ENCODE results near the gene NUDT3.
A peak's percentile ranks its signal among the peaks of the same experiment; 100 is the strongest.
"Not testable (repeated sequence)": the region's sequence is repeated elsewhere in the genome, so short reads cannot be mapped to it uniquely, and the experiment has no call there.

Gene NUDT3

DNA sequence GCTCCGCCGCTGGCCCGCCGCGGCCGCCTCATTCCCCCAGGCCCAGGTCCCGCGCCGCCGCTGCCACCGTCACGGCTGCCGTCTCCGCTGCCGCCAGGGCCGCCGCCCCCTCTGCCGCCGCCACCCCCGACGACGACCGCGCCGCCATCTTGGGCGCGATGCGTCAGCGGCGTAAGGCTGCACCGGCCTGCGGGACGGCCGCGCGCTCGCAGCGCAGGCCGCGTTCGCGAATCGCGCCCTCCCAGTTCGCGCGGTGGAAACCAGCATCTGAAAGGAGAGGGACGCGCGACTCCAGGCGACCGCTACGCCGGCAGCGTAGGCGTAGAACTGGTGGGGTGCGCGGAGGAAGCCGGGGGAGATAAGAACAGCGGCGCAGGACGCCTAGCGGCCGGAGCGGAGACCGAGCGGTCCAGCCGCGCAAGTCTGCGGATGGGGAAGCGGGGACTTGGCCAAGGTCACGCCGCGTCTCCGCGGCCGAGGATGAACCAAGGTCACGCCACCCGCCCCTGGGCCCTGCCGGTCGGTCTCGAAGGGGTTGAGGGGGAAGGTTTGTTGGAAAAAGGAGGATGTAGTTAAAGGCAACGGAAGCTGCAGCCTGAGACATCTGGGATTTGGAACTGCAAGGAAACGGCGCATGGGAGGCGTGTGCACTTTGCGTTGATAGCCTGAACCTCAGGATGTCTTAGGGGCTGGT, at the start of gene NUDT3:
NUDT3 (minus strand) TSS at position 173 of the 694 bp plus-strand sequence. CDS start 307 bp downstream, outside the sequence.
- DNase-seq, result peak; percentile 95

- DNase-seq, result no peak
Measured at GRCh38 chr6:34441526-34441925, 49.1 kb upstream of the NUDT3 start.

- DNase-seq, result no peak
Measured at GRCh38 chr6:34439442-34439841, 47.0 kb upstream of the NUDT3 start.

- no peak for DNase-seq
Measured at GRCh38 chr6:34438705-34439104, 46.2 kb upstream of the NUDT3 start.

GRCh38 chr6:34437644-34437970, 45.1 kb upstream of the NUDT3 start:
- DNase-seq, result no peak

GRCh38 chr6:34436803-34437643, 44.6 kb upstream of the NUDT3 start:
- DNase-seq, result no peak

GRCh38 chr6:34435916-34436315, 43.4 kb upstream of the NUDT3 start:
- no peak for DNase-seq

- peak; percentile 92 for DNase-seq
Measured at GRCh38 chr6:34425498-34426410, 33.3 kb upstream of the NUDT3 start, which contains the start of gene RPS10. TSS of gene RPS10 (minus strand) at chr6:34426069. CDS start at chr6:34425221, 848 bp downstream.

DNA sequence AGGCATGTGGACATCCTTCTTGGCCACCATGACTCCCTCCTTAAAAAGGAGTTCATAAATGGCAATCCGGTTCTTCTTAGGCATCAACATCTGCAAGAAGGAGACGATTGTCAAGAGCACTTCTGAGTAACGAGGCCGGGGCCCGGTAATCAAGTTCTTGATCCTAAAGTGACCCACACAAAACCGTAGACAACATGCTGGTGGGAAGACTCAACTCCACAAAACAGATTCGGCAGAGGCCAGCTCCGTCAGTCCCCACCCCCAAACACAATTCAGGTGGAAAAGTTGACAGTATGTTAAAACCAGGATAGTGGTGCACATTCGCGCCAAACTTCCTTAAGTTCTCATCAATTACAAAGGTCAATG, 32.6 kb upstream of the NUDT3 start:
- DNase-seq, result no peak

GRCh38 chr6:34424200-34425131, 32.0 kb upstream of the NUDT3 start:
- DNase-seq, result no peak

DNA sequence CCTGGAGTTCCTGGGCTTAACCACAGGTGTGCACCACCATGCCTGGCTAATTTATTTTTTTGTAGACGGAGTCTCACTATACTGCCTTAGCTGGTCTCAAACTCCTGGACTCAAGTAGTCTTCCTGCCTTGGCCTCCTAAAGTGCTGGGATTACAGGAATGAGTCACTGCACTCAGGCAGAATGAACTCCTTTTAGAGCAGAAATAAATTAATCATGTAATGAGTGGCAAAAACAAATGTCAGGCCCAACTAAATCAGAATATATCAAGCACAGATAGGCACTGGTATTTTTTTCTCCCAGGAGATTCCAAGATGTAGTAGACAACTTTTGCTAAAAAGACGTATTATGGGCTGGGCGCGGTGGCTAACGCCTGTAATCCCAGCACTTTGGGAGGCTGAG, 30.8 kb upstream of the NUDT3 start:
- DNase-seq, result no peak

DNA sequence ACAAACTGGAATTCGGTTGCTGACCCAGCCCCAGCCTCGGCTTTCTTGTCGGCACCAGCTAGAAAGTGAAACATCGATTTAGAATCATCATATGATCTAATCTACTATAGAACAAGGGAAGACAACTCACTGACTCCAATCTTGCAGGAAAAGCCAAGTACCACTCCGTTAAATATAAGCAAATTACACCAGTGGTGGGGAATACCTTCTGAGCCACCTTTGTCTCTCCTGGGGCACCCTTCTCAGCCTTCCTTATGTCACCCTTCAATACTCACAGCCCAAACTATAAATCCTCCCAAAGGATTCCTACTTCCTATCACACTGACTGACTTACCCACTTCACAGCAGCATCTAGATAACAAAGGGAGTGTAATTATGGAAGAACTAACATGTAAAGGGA, 25.9 kb upstream of the NUDT3 start:
- no peak for DNase-seq

GRCh38 chr6:34416877-34417371, 24.5 kb upstream of the NUDT3 start:
- DNase-seq, result no peak

- DNase-seq, result peak; percentile 62
Measured at GRCh38 chr6:34414999-34415858, 22.8 kb upstream of the NUDT3 start.

DNA sequence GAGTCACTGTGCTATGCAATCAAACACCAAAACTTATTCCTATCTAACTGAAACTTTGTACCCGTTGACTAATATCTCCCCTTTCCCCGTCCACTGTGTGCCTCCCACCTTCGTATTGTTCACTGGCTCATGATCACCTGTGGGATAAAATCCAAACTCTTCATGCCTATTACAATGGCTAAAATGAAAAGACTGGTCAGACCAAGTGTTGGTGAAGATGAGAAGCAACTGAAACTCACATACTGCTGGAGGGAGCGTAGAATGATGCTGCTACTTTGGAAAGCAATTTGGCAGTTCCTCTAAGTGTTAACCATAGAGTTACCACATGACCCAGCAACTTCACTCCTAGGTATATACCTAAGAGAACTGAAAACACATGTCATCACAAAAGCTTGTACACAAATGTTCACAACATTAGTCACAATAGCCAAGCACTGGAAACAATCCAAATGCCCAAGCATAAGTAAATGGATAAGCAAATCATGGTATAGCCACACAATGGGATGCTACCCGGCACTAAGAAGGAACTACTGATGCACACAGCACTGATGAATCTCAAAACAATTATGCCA, 20.3 kb upstream of the NUDT3 start:
- no peak for DNase-seq

- no peak for DNase-seq
Measured at GRCh38 chr6:34412016-34412415, 19.5 kb upstream of the NUDT3 start.

DNA sequence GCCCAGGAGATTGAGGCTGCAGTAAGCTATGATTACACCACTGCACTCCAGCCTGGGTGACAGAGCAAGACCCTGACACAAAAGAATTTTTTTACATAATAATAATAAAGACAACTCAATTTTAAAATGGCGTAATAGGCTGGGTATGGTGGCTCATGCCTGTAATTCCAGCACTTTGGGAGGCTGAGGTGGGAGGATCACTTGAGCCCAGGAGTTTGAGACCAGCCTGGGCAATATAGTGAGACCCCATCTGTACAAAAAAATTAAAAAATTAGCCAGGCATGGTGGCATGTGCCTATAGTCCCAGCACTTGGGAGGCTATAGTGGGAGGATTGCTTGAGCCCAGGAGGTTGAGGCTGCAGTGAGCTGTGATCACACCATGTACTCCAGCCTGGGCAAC, 15.4 kb upstream of the NUDT3 start:
- DNase-seq, result not testable (repeated sequence)

- no peak for DNase-seq
Measured at GRCh38 chr6:34396518-34396917, 4.0 kb upstream of the NUDT3 start.

- no peak for DNase-seq
Measured at GRCh38 chr6:34393966-34394305, 1.5 kb upstream of the NUDT3 start.

DNA sequence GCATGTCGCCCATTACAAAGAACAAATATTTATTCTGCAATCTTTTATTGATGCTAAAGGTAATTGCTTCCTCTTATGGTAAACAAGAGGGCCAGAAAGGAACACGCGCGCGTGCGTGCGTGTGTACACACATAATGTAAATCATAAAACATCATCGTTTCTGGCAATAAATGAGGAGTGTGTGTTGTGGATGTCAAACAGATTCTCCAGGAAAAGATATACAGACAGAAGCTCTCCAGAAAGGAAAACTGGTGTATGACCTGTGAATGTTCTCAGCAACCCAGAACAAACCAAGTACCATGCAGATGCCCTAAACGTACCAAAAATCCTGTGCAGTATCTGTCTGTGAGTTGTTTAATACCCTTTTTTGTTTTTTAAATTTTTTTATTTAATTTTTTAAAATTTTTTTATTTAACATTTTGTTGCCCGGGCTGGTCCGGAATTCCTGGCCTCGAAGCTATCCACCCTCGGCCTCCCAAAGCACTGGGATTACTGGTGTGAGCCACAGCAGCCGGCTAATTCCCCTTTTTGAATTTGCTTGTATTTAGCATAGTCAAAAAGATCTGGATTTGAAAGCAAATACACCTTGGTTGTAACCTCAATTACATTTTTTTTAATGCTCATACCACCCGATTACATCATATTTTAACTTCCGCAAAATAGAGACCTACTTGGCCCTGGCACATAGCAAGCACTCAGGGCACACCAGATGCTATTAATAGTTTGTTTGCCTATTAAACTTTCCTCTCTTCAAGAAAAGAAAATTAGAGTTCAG, 909 bp upstream of the NUDT3 start:
- no peak for DNase-seq
